Ammon's horn (tissue), 1 donor: ENCODE data around the gene BID.
A peak's percentile ranks its signal among the peaks of the same experiment; 100 is the strongest.

Experiments
- DNase-seq: peaks from one replicate; pipeline ENCODE4 v3.0.0-alpha.2; 2016; ENCODE audit warnings: low spot score

The BID gene

GRCh38 chr22:17803609-17804270, 29.5 kb upstream of the BID start:
- DNase-seq = no peak

- no peak for DNase-seq
These were observed 28.6 kb upstream of the BID start for GRCh38 chr22:17802822-17803221.

- no peak for DNase-seq
These were observed 28.1 kb upstream of the BID start for GRCh38 chr22:17802411-17802810.

GRCh38 chr22:17797721-17798559, 23.7 kb upstream of the BID start:
- peak; percentile 66 for DNase-seq

GRCh38 chr22:17796695-17797094, 22.4 kb upstream of the BID start:
- no peak for DNase-seq

GRCh38 chr22:17795661-17796548, 21.6 kb upstream of the BID start:
- DNase-seq = no peak

- no peak for DNase-seq
These were observed 20.7 kb upstream of the BID start for GRCh38 chr22:17794726-17795542.

GRCh38 chr22:17792854-17793434, 18.7 kb upstream of the BID start:
- no peak for DNase-seq

- no peak for DNase-seq
These were observed 18.0 kb upstream of the BID start for GRCh38 chr22:17792299-17792698.

GRCh38 chr22:17791196-17791595, 16.9 kb upstream of the BID start:
- DNase-seq = no peak

- no peak for DNase-seq
These were observed 15.3 kb upstream of the BID start for GRCh38 chr22:17789379-17790200.

- no peak for DNase-seq
These were observed 14.5 kb upstream of the BID start for GRCh38 chr22:17788528-17789378.

- no peak for DNase-seq
These were observed 13.6 kb upstream of the BID start for GRCh38 chr22:17787716-17788330.

GRCh38 chr22:17787241-17787640, 13.0 kb upstream of the BID start:
- DNase-seq = no peak

GRCh38 chr22:17786435-17787161, 12.3 kb upstream of the BID start:
- peak; percentile 60 for DNase-seq

GRCh38 chr22:17785185-17786184, 11.2 kb upstream of the BID start:
- peak; percentile 58 for DNase-seq

- DNase-seq = no peak
These were observed 10.5 kb upstream of the BID start for GRCh38 chr22:17784776-17785175.
